BJ (cell line): ENCODE results near the gene TGM2. TPM values are rescaled to one million over a fixed set of nuclear protein-coding genes. Genes with fewer than 3 reads are reported as not detected.

Source experiments
- CTCF ChIA-PET: fragments of 350-600 bp; formaldehyde crosslinking; extraction: SDS; loops from one replicate; lab custom pipeline; 2021; ENCODE audit warnings: antibody characterized with exemption, inconsistent platforms; lab: Yijun Ruan, JAX
- POLR2A ChIA-PET: fragments of 300-600 bp; sonication (Branson Sonifier 250); formaldehyde crosslinking; extraction: SDS; loops from one replicate; lab custom pipeline; 2021; ENCODE audit warnings: antibody characterized with exemption; lab: Charles Lee
- DNase-seq: peaks from one replicate; pipeline ENCODE4 v3.0.0-alpha.2; 2011; ENCODE audit warnings: low read depth
- H3K27me3 ChIP-seq: 2 replicates; pipeline ENCODE4 v1.6.0; 2011; ENCODE audit warnings: low read length; ENCODE audit not compliant: control insufficient read depth, insufficient read depth
- H3K36me3 ChIP-seq: 2 replicates; pipeline ENCODE4 v1.5.1; 2011; ENCODE audit warnings: low read length; ENCODE audit not compliant: control insufficient read depth, insufficient read depth
- H3K4me3 ChIP-seq: 2 replicates; pipeline ENCODE4 v1.5.1; 2011; ENCODE audit warnings: low read depth, mild to moderate bottlenecking, control low read depth, low read length
- CTCF ChIP-seq: IDR thresholded peaks from 2 replicates; pipeline ENCODE4 v1.5.1; 2011; ENCODE audit warnings: low read depth, mild to moderate bottlenecking, control low read depth, inconsistent platforms, low read length, moderate library complexity; ENCODE audit not compliant: insufficient read depth
- polyA plus RNA-seq: library from polyadenylated mRNA; depleted of rRNA; stranded (reverse); fragments of >200 nt; gene quantifications from 2 replicates; pipeline ENCODE4 v1.2.3, GENCODE V29; 2011

TGM2 gene
- polyA plus RNA-seq, 1 experiment = 397 TPM

- no peak overlapping the region for H3K4me3 ChIP-seq
- DNase-seq = peak; percentile 71
- ChIA-PET CTCF (interaction anchor here (0.7 to 14.6 kb wide), 9 partner anchors 14 to 98 kb away, joined by 3 to 223 read pairs (median 4); no protein-coding TSS in a partner anchor), POLR2A (no interaction called here)
- TF ChIP-seq CTCF = 0 out of 2 replicates have a peak, but pooled peaks have one; percentile 5
- H3K27me3 ChIP-seq = no peaks in the 10 kb centered on the region
- no peaks in the 10 kb centered on the region for H3K36me3 ChIP-seq
Observed at GRCh38 chr20:38173237-38174156, 8.4 kb upstream of the TGM2 start.

- DNase-seq = no peak
- H3K4me3 ChIP-seq = no peak overlapping the region
- peak; percentile 42 for TF ChIP-seq CTCF
- POLR2A ChIA-PET = no interaction called here
- CTCF ChIA-PET = interaction anchor here (1.0 to 14.6 kb wide), 4 partner anchors 26 to 97 kb away, joined by 3 to 223 read pairs (median 43); no protein-coding TSS in a partner anchor
- H3K27me3 ChIP-seq = no peaks in the 10 kb centered on the region
- no peaks in the 10 kb centered on the region for H3K36me3 ChIP-seq
Observed at GRCh38 chr20:38172408-38172807, 7.3 kb upstream of the TGM2 start.

- ChIA-PET POLR2A (no interaction called here), CTCF (interaction anchor here (1.4 to 14.6 kb wide), 3 partner anchors 18 to 96 kb away, joined by 3 to 223 read pairs (median 82); no protein-coding TSS in a partner anchor)
Observed at GRCh38 chr20:38171675-38172043, 6.6 kb upstream of the TGM2 start.

GRCh38 chr20:38170826-38171674 lies 6.0 kb upstream of the TGM2 start:
- Histone ChIP-seq H3K4me3 (no peak overlapping the region), H3K36me3 (no peaks in the 10 kb centered on the region), H3K27me3 (no peaks in the 10 kb centered on the region)
- ChIA-PET CTCF (interaction anchor here (1.1 to 14.6 kb wide), 4 partner anchors 19 to 96 kb away, joined by 3 to 223 read pairs (median 42); no protein-coding TSS in a partner anchor), POLR2A (no interaction called here)
- TF ChIP-seq CTCF = no peak
- no peak for DNase-seq

More at GRCh38 chr20:38171675-38172043, 6.6 kb upstream of the TGM2 start:
- Histone ChIP-seq H3K27me3 (no peaks in the 10 kb centered on the region), H3K36me3 (no peaks in the 10 kb centered on the region), H3K4me3 (no peak overlapping the region)
- no peak for TF ChIP-seq CTCF
- no peak for DNase-seq
